Measurements from ENCODE around the gene CCDC60. TPM values are rescaled to one million over a fixed set of nuclear protein-coding genes. Genes with fewer than 3 reads are reported as not detected.

CCDC60 gene
- total and polyA plus RNA-seq, 2 of the 13 experiments (the other 11 are each of a cell fraction or from before 2014, with no cell fraction given), result not detected

DNA sequence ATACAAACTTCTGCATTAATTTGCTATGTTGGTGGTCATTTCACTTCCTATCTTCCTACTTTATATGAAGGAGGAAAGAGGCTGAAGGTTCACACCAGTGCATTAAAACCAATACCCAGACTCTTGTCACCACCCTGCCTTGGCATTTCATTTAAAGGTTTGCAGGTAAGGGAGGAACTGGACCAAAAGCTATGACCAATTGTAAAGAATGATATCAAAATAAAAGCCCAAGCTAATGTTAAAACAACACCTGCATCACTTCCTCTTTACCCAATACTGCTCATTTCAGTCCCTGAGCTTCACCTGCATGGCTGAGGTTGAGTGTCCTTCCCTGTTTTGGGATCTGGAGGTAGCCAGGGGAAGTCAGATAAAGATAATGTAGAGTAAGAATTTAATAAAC is 211.8 kb downstream of the CCDC60 start:
- ChIA-PET POLR2A (no interaction called here), CTCF (ENCODE audit: low intra/inter-chr PET ratio, low total read pairs) (interaction anchor here (1.3 to 3.8 kb wide), 2 partner anchors 102 to 1141 kb away, joined by 3 to 27 read pairs; no protein-coding TSS in a partner anchor)
- Histone ChIP-seq H3K27ac (ENCODE audit: extremely low read length, insufficient read depth, low read length) (no peak overlapping the region), H3K9ac (ENCODE audit: insufficient read depth, low read depth, low read length) (no peak overlapping the region), H3K27me3 (ENCODE audit: control insufficient read depth in 1 of 2, insufficient read depth in 2 of 2, low read length in 2 of 2) (peaks cover 0 to under 1% of the 10 kb centered on the region in 2 experiments; a peak in 1 of 5 replicates), H3K4me3 (replicated peaks in 1 of 3; ENCODE audit: insufficient read depth in 1 of 3, low read depth in 2 of 3, low read length in 3 of 3) (no peak overlapping the region), H3K4me1 (ENCODE audit: insufficient read depth, low read length) (no peaks in the 10 kb centered on the region), H3K79me2 (ENCODE audit: insufficient read depth, low read length) (no peaks in the 10 kb centered on the region), H2AFZ (ENCODE audit: low read length) (no peak overlapping the region), H3K9me3 (ENCODE audit: low read length) (no peaks in the 10 kb centered on the region), H3K36me3 (replicated peaks in 1 of 2; ENCODE audit: control insufficient read depth in 1 of 2, insufficient read depth in 2 of 2, low read length in 2 of 2) (no peaks in the 10 kb centered on the region), H4K20me1 (ENCODE audit: insufficient read depth, low read length) (peaks cover 2% of the 10 kb centered on the region; the same call in 1 of the 2 replicates), H3K4me2 (ENCODE audit: low read depth, low read length) (no peak overlapping the region)
- TF ChIP-seq TARDBP (CRISPR knock-in tag; IDR thresholded peaks at IDR 0.05), result no peak
- no peak for TF ChIP-seq TSC22D2 (CRISPR knock-in tag; IDR thresholded peaks at IDR 0.05; ENCODE audit: borderline replicate concordance)
- no peak for TF ChIP-seq SAP130 (CRISPR knock-in tag; IDR thresholded peaks at IDR 0.05; ENCODE audit: low read depth)
- TF ChIP-seq, protein P1, sequence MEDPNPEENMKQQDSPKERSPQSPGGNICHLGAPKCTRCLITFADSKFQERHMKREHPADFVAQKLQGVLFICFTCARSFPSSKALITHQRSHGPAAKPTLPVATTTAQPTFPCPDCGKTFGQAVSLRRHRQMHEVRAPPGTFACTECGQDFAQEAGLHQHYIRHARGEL (CRISPR knock-in tag; IDR thresholded peaks at IDR 0.05), result no peak
- no peak for TF ChIP-seq MYC (CRISPR knock-in tag; IDR thresholded peaks at IDR 0.05; ENCODE audit: borderline replicate concordance)
- TF ChIP-seq SRSF1 (optimal IDR thresholded peaks at IDR 0.05; ENCODE audit: low read depth, low read length), result no peak
- TF ChIP-seq, protein P2, sequence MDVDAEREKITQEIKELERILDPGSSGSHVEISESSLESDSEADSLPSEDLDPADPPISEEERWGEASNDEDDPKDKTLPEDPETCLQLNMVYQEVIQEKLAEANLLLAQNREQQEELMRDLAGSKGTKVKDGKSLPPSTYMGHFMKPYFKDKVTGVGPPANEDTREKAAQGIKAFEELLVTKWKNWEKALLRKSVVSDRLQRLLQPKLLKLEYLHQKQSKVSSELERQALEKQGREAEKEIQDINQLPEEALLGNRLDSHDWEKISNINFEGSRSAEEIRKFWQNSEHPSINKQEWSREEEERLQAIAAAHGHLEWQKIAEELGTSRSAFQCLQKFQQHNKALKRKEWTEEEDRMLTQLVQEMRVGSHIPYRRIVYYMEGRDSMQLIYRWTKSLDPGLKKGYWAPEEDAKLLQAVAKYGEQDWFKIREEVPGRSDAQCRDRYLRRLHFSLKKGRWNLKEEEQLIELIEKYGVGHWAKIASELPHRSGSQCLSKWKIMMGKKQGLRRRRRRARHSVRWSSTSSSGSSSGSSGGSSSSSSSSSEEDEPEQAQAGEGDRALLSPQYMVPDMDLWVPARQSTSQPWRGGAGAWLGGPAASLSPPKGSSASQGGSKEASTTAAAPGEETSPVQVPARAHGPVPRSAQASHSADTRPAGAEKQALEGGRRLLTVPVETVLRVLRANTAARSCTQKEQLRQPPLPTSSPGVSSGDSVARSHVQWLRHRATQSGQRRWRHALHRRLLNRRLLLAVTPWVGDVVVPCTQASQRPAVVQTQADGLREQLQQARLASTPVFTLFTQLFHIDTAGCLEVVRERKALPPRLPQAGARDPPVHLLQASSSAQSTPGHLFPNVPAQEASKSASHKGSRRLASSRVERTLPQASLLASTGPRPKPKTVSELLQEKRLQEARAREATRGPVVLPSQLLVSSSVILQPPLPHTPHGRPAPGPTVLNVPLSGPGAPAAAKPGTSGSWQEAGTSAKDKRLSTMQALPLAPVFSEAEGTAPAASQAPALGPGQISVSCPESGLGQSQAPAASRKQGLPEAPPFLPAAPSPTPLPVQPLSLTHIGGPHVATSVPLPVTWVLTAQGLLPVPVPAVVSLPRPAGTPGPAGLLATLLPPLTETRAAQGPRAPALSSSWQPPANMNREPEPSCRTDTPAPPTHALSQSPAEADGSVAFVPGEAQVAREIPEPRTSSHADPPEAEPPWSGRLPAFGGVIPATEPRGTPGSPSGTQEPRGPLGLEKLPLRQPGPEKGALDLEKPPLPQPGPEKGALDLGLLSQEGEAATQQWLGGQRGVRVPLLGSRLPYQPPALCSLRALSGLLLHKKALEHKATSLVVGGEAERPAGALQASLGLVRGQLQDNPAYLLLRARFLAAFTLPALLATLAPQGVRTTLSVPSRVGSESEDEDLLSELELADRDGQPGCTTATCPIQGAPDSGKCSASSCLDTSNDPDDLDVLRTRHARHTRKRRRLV (CRISPR knock-in tag; IDR thresholded peaks at IDR 0.05), result no peak
- no peak for TF ChIP-seq TBX3 (IDR thresholded peaks at IDR 0.05; ENCODE audit: borderline replicate concordance)
- no peak for TF ChIP-seq AGO1 (IDR thresholded peaks at IDR 0.05; ENCODE audit: low read depth, low read length, poor library complexity, severe bottlenecking)
- no peak for TF ChIP-seq NFE2 (CRISPR knock-in tag; IDR thresholded peaks at IDR 0.05)
- TF ChIP-seq, protein P3, sequence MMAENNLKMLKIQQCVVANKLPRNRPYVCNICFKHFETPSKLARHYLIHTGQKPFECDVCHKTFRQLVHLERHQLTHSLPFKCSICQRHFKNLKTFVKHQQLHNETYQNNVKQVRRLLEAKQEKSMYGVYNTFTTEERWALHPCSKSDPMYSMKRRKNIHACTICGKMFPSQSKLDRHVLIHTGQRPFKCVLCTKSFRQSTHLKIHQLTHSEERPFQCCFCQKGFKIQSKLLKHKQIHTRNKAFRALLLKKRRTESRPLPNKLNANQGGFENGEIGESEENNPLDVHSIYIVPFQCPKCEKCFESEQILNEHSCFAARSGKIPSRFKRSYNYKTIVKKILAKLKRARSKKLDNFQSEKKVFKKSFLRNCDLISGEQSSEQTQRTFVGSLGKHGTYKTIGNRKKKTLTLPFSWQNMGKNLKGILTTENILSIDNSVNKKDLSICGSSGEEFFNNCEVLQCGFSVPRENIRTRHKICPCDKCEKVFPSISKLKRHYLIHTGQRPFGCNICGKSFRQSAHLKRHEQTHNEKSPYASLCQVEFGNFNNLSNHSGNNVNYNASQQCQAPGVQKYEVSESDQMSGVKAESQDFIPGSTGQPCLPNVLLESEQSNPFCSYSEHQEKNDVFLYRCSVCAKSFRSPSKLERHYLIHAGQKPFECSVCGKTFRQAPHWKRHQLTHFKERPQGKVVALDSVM (CRISPR knock-in tag; IDR thresholded peaks at IDR 0.05), result no peak
- no peak for TF ChIP-seq SRSF4 (IDR thresholded peaks at IDR 0.05; ENCODE audit: low read depth, low read length, poor library complexity, severe bottlenecking)
- no peak for TF ChIP-seq ZNF7 (CRISPR knock-in tag; IDR thresholded peaks at IDR 0.05)
- BruUV-seq (replicated peaks), result no TSS peak
- intact Hi-C loops (cut with micrococcal nuclease; ENCODE audit: unreplicated experiment) (no loop called here), in situ Hi-C loops (cut with HindIII; ENCODE audit: extremely low pct_ligation_motif_present, low pct_unique_long_range_greater_than_20kb) (no loop called here)
- no peak for ATAC-seq
- FAIRE-seq, result no peak
- DNase-seq (ENCODE audit: low spot score), result no peak
